ENCODE measurements around the gene PKD1. TPM values are rescaled to one million over a fixed set of nuclear protein-coding genes. Genes with fewer than 3 reads are reported as not detected.

PKD1 gene
- total RNA-seq, 1 donor from 2014 or later = 147 TPM

Other genes with a start within 250 kb of the PKD1 start
- gene HS3ST6, start 217.5 kb downstream of the PKD1 start, total RNA-seq = not detected in 2 replicates
- 12.8 and 18.4 TPM in 2 replicates for gene MSRB1, start 192.7 kb downstream of the PKD1 start, total RNA-seq
- gene RPL3L, start 181.2 kb downstream of the PKD1 start, total RNA-seq = not detected in 2 replicates
- 262 and 265 TPM in 2 replicates for gene NDUFB10, start 176.4 kb downstream of the PKD1 start, total RNA-seq
- gene RPS2, start 171.1 kb downstream of the PKD1 start, total RNA-seq = 2,366 and 3,192 TPM in 2 replicates
- not detected in 2 replicates for gene RNF151, start 169.0 kb downstream of the PKD1 start, total RNA-seq
- 50.7 and 59.4 TPM in 2 replicates for gene TBL3, start 163.8 kb downstream of the PKD1 start, total RNA-seq
- gene NOXO1, start 154.4 kb downstream of the PKD1 start, total RNA-seq = 0.58 TPM in 1 of 2 replicates, not detected in the other
- gene GFER, start 151.7 kb downstream of the PKD1 start, total RNA-seq = 18.7 and 22.2 TPM in 2 replicates
- 5.6 and 9.6 TPM in 2 replicates for gene SYNGR3, start 145.9 kb downstream of the PKD1 start, total RNA-seq
- 60.8 and 83.9 TPM in 2 replicates for gene ZNF598, start 126.1 kb downstream of the PKD1 start, total RNA-seq
- 0.35 and 1.0 TPM in 2 replicates for gene NPW, start 116.1 kb downstream of the PKD1 start, total RNA-seq
- gene NHERF2, start 109.0 kb downstream of the PKD1 start, total RNA-seq = 49.5 and 94.2 TPM in 2 replicates
- 22.6 and 30.5 TPM in 2 replicates for gene NTHL1, start 88.1 kb downstream of the PKD1 start, total RNA-seq
- gene TSC2, start 87.9 kb downstream of the PKD1 start, total RNA-seq = 56.5 and 83.0 TPM in 2 replicates
- 0.48 and 1.3 TPM in 2 replicates for gene RAB26, start 12.7 kb upstream of the PKD1 start, total RNA-seq
- 88.4 and 102 TPM in 2 replicates for gene TRAF7, start 19.9 kb upstream of the PKD1 start, total RNA-seq
- gene CASKIN1, start 60.7 kb upstream of the PKD1 start, total RNA-seq = 0.10 and 0.18 TPM in 2 replicates
- gene MLST8, start 69.6 kb upstream of the PKD1 start, total RNA-seq = 63.4 and 63.9 TPM in 2 replicates
- gene BRICD5, start 75.0 kb upstream of the PKD1 start, total RNA-seq = 3.5 and 3.7 TPM in 2 replicates
- gene PGP, start 78.9 kb upstream of the PKD1 start, total RNA-seq = 21.0 and 24.9 TPM in 2 replicates
- 35.1 and 37.5 TPM in 2 replicates for gene E4F1, start 87.7 kb upstream of the PKD1 start, total RNA-seq
- 0.10 and 0.82 TPM in 2 replicates for gene DNASE1L2, start 100.5 kb upstream of the PKD1 start, total RNA-seq
- gene ECI1, start 115.7 kb upstream of the PKD1 start, total RNA-seq = 37.2 and 37.6 TPM in 2 replicates
- gene RNPS1, start 132.2 kb upstream of the PKD1 start, total RNA-seq = 183 and 192 TPM in 2 replicates
- 57.2 and 79.5 TPM in 2 replicates for gene ABCA3, start 204.8 kb upstream of the PKD1 start, total RNA-seq

Measured in glomerular endothelial cell (primary cell).